ENCODE data around the gene EME2. TPM values are rescaled to one million over a fixed set of nuclear protein-coding genes. Genes with fewer than 3 reads are reported as not detected.

Gene EME2
- total and polyA plus RNA-seq, 2 of the 13 experiments (the other 11 are each of a cell fraction or from before 2014, with no cell fraction given), result 4.4 to 7.6 TPM

- Histone ChIP-seq H3K4me1 (ENCODE audit: insufficient read depth, low read length) (peaks cover 12% of the 10 kb centered on the region), H3K4me3 (replicated peaks in 1 of 3; ENCODE audit: insufficient read depth in 1 of 3, low read depth in 2 of 3, low read length in 3 of 3) (peak overlapping the region; percentile 94 to 96 (median 95)), H2AFZ (ENCODE audit: low read length) (no peak overlapping the region), H3K4me2 (ENCODE audit: low read depth, low read length) (peak overlapping the region; percentile 91), H3K27ac (ENCODE audit: extremely low read length, insufficient read depth, low read length) (peak overlapping the region; percentile 90), H3K9ac (ENCODE audit: insufficient read depth, low read depth, low read length) (peak overlapping the region; percentile 99), H3K9me3 (ENCODE audit: low read length) (no peaks in the 10 kb centered on the region), H3K79me2 (ENCODE audit: insufficient read depth, low read length) (peaks cover 30% of the 10 kb centered on the region), H3K36me3 (replicated peaks in 1 of 2; ENCODE audit: control insufficient read depth in 1 of 2, insufficient read depth in 2 of 2, low read length in 2 of 2) (peaks cover 9 to 22% of the 10 kb centered on the region in 2 experiments; a peak in 4 of 5 replicates), H3K27me3 (ENCODE audit: control insufficient read depth in 1 of 2, insufficient read depth in 2 of 2, low read length in 2 of 2) (no peaks in the 10 kb centered on the region; a peak in 2 of 5 replicates), H4K20me1 (ENCODE audit: insufficient read depth, low read length) (no peaks in the 10 kb centered on the region)
- intact Hi-C loops (cut with micrococcal nuclease; ENCODE audit: unreplicated experiment) (loop anchor here (5.0 kb wide), 1 partner anchor 40 kb away; no protein-coding TSS in a partner anchor), in situ Hi-C loops (cut with HindIII; ENCODE audit: extremely low pct_ligation_motif_present, low pct_unique_long_range_greater_than_20kb) (no loop called here)
- FAIRE-seq (no peak), DNase-seq (ENCODE audit: low spot score) (no peak), ATAC-seq (no peak)
- 0% methylated on average over 4 of the region's 22 CpGs for WGBS (ENCODE audit: low lambda C conversion rate)
- TSS peak; percentile 81 for BruUV-seq (replicated peaks)
- POLR2A ChIA-PET, result interaction anchor here (0.6 to 1.8 kb wide), 12 partner anchors 11 to 744 kb away, joined by 3 to 38 read pairs (median 4); partner anchors contain the start of genes FAHD1, HAGH, IGFALS and JPT2
- CTCF ChIA-PET (ENCODE audit: low intra/inter-chr PET ratio, low total read pairs), result no interaction called here
- TF ChIP-seq MAX (IDR thresholded peaks at IDR 0.05) (0 out of 2 replicates have a peak, but pooled peaks have one; percentile 9), GMEB2 (CRISPR knock-in tag; IDR thresholded peaks at IDR 0.05; ENCODE audit: low read depth) (no peak), PCBP1 (IDR thresholded peaks at IDR 0.05; ENCODE audit: borderline replicate concordance, low read depth, low read length) (0 out of 2 replicates have a peak, but pooled peaks have one; percentile 20), SRSF4 (IDR thresholded peaks at IDR 0.05; ENCODE audit: low read depth, low read length, poor library complexity, severe bottlenecking) (no peak), ZNF572 (CRISPR knock-in tag; IDR thresholded peaks at IDR 0.05) (no peak), ZBTB34 (CRISPR knock-in tag; IDR thresholded peaks at IDR 0.05) (no peak), NRL (CRISPR knock-in tag; IDR thresholded peaks at IDR 0.05; ENCODE audit: borderline replicate concordance) (no peak), KDM2A (CRISPR knock-in tag; IDR thresholded peaks at IDR 0.05; ENCODE audit: borderline replicate concordance, low read depth) (0 out of 2 replicates have a peak, but pooled peaks have one; percentile 12), SUZ12 (IDR thresholded peaks at IDR 0.05; ENCODE audit: low read depth, low read length) (no peak), RBM22 (optimal IDR thresholded peaks at IDR 0.05; ENCODE audit: low read length) (no peak), CHD4 (IDR thresholded peaks at IDR 0.05; ENCODE audit: borderline replicate concordance, low read length) (no peak), ZNF44 (CRISPR knock-in tag; IDR thresholded peaks at IDR 0.05) (0 out of 2 replicates have a peak, but pooled peaks have one; percentile 38), CENPT (CRISPR knock-in tag; IDR thresholded peaks at IDR 0.05; ENCODE audit: low read depth) (no peak), ZFP41 (CRISPR knock-in tag; IDR thresholded peaks at IDR 0.05; ENCODE audit: borderline replicate concordance) (no peak), TFE3 (CRISPR knock-in tag; IDR thresholded peaks at IDR 0.05) (0 out of 2 replicates have a peak, but pooled peaks have one; percentile 4), ZNF275 (CRISPR knock-in tag; IDR thresholded peaks at IDR 0.05; ENCODE audit: borderline replicate concordance) (no peak), NR0B2 (CRISPR knock-in tag; IDR thresholded peaks at IDR 0.05) (no peak)
Measured at GRCh38 chr16:1771864-1772361, 697 bp upstream of the EME2 start.

Measured in HepG2 (cell line).